Naive thymus-derived CD8-positive, alpha-beta T cell (primary cell): Measurements from ENCODE around the gene WDFY3. TPM values are rescaled to one million over a fixed set of nuclear protein-coding genes. Genes with fewer than 3 reads are reported as not detected.
"Not testable (repeated sequence)": the region's sequence is repeated elsewhere in the genome, so short reads cannot be mapped to it uniquely, and the experiment has no call there.

Experiments
- ATAC-seq, 2 donors: fragments of 150-1000 bp; cut with Tn5 transposase in 1 of 2; sonication (Bioruptor Pico), chemical (Tn5 transposase) in 1 of 2; 1 replicate in 1 of 2; 2 replicates in 1 of 2; pipeline ENCODE4 v1.10.0; 2021; ENCODE audit warnings: mild to moderate bottlenecking in 2 of 2, moderate library complexity in 2 of 2
- POLR2A ChIA-PET: fragments of 350-600 bp; sonication (Branson Sonifier 250); formaldehyde crosslinking; loops from one replicate; lab custom pipeline; 2021; ENCODE audit warnings: antibody characterized with exemption; lab: Charles Lee
- DNase-seq, 10 donors: peaks; one replicate each; pipeline versions ENCODE4 v3.0.0 to v3.0.0-alpha.2; 2020 to 2022
- H3K27ac Mint-ChIP-seq, 10 donors: one replicate each; pipeline ENCODE4 v1.8.0; 2020 to 2022; ENCODE audit warnings: mild to moderate bottlenecking in 10 of 10, mixed read lengths in 10 of 10, moderate library complexity in 4 of 10, inconsistent platforms in 1 of 10
- H3K27me3 Mint-ChIP-seq, 5 donors: one replicate each; pipeline ENCODE4 v1.8.0; 2021 to 2022; ENCODE audit warnings: mixed read lengths in 5 of 5
- H3K36me3 Mint-ChIP-seq, 3 donors: one replicate each; pipeline ENCODE4 v1.8.0; 2020 to 2022; ENCODE audit warnings: mixed read lengths in 3 of 3, mild to moderate bottlenecking in 2 of 3, inconsistent platforms in 1 of 3
- H3K4me1 Mint-ChIP-seq, 4 donors: one replicate each; pipeline ENCODE4 v1.8.0; 2021 to 2022; ENCODE audit warnings: mixed read lengths in 4 of 4
- H3K4me3 Mint-ChIP-seq, 10 donors: one replicate each; pipeline ENCODE4 v1.8.0; 2020 to 2022; ENCODE audit warnings: mild to moderate bottlenecking in 10 of 10, mixed read lengths in 10 of 10, moderate library complexity in 6 of 10, inconsistent platforms in 1 of 10
- H3K9me3 Mint-ChIP-seq, 9 donors: one replicate each; pipeline ENCODE4 v1.8.0; 2020 to 2022; ENCODE audit warnings: mixed read lengths in 9 of 9, mild to moderate bottlenecking in 3 of 9, inconsistent platforms in 1 of 9, moderate library complexity in 1 of 9
- polyA plus RNA-seq, 3 donors: library from polyadenylated mRNA; unstranded; fragments of 300-500 nt; fragmentation: Illumina TruSeq; gene quantifications; one replicate each; pipeline ENCODE4 v1.2.3, GENCODE V29; 2021
- total RNA-seq, 8 experiments: library from RNA in 2 of 8; stranded (reverse) in 2 of 8; gene quantifications; one replicate each; pipeline ENCODE4 v1.2.3 and lab custom pipeline; 2021 to 2026

The WDFY3 gene
- total and polyA plus RNA-seq, 5 experiments from 2014 or later = 0.02 to 1.0 (median 0.70) TPM; not detected in 2

GRCh38 chr4:84821064-84821463, 145.4 kb downstream of the WDFY3 start:
- DNase-seq (no peak), ATAC-seq (no peak)
- POLR2A ChIA-PET = no interaction called here
- Mint-ChIP-seq H3K4me3 (no peak overlapping the region), H3K36me3 (no peaks in the 10 kb centered on the region), H3K4me1 (no peaks in the 10 kb centered on the region), H3K9me3 (no peaks in the 10 kb centered on the region), H3K27me3 (peaks cover 0 to 4% (median 0%) of the 10 kb centered on the region in 5 donors), H3K27ac (no peak overlapping the region)

- Mint-ChIP-seq H3K36me3 (no peaks in the 10 kb centered on the region), H3K4me3 (no peak overlapping the region), H3K27me3 (no peaks in the 10 kb centered on the region), H3K4me1 (no peaks in the 10 kb centered on the region), H3K27ac (no peak overlapping the region), H3K9me3 (no peaks in the 10 kb centered on the region)
- ATAC-seq (no peak), DNase-seq (no peak)
- POLR2A ChIA-PET = no interaction called here
These were observed 152.3 kb downstream of the WDFY3 start for GRCh38 chr4:84814094-84814750.

- DNase-seq (no peak), ATAC-seq (no peak)
- Mint-ChIP-seq H3K9me3 (no peaks in the 10 kb centered on the region), H3K27ac (no peak overlapping the region), H3K4me1 (no peaks in the 10 kb centered on the region), H3K36me3 (no peaks in the 10 kb centered on the region), H3K27me3 (peaks cover 0 to 4% (median 0%) of the 10 kb centered on the region in 5 donors), H3K4me3 (no peak overlapping the region)
- POLR2A ChIA-PET = no interaction called here
These were observed 156.5 kb downstream of the WDFY3 start for GRCh38 chr4:84809946-84810345.

GRCh38 chr4:84808332-84808731, 158.2 kb downstream of the WDFY3 start:
- POLR2A ChIA-PET = no interaction called here
- Mint-ChIP-seq H3K27me3 (peaks cover 0 to 4% (median 0%) of the 10 kb centered on the region in 5 donors), H3K4me3 (no peak overlapping the region), H3K4me1 (no peaks in the 10 kb centered on the region), H3K27ac (no peak overlapping the region), H3K36me3 (no peaks in the 10 kb centered on the region), H3K9me3 (no peaks in the 10 kb centered on the region)
- ATAC-seq = no peak
- DNase-seq = no peak

DNA sequence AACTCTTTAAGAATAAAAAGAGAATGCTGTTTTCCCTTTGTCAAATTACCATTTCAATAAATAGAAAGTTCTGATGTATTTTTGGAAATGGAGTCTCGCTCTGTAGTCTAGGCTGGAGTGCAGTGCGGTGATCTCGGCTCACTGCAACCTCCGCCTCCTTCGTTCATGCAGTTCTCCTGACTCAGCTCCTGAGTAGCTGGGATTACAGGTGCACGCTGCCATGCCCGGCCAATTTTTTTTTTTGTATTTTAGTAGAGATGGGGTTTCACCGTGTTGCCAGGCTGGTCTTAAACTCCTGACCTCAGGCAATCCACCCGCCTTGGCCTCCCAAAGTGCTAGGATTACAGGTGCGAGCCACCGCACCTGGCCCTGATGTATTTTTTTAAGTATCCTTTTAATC, 159.9 kb downstream of the WDFY3 start:
- ATAC-seq, H3K4me3 Mint-ChIP-seq, H3K27me3 Mint-ChIP-seq, DNase-seq, H3K4me1 Mint-ChIP-seq, POLR2A ChIA-PET, H3K36me3 Mint-ChIP-seq, H3K27ac Mint-ChIP-seq, H3K9me3 Mint-ChIP-seq: not testable (repeated sequence)

GRCh38 chr4:84804136-84804535, 162.4 kb downstream of the WDFY3 start:
- H3K9me3 Mint-ChIP-seq = no peaks in the 10 kb centered on the region

GRCh38 chr4:84803720-84804119, 162.8 kb downstream of the WDFY3 start:
- DNase-seq = no peak
- Mint-ChIP-seq H3K27ac (no peak overlapping the region), H3K27me3 (peaks cover 0 to 4% (median 0%) of the 10 kb centered on the region in 5 donors), H3K36me3 (no peaks in the 10 kb centered on the region), H3K4me3 (no peak overlapping the region), H3K9me3 (no peaks in the 10 kb centered on the region), H3K4me1 (no peaks in the 10 kb centered on the region)
- no peak for ATAC-seq
- POLR2A ChIA-PET = no interaction called here

More at GRCh38 chr4:84804136-84804535, 162.4 kb downstream of the WDFY3 start:
- no peaks in the 10 kb centered on the region for H3K4me1 Mint-ChIP-seq
- H3K4me3 Mint-ChIP-seq = no peak overlapping the region
- no peak overlapping the region for H3K27ac Mint-ChIP-seq
- H3K27me3 Mint-ChIP-seq = peaks cover 0 to 4% (median 0%) of the 10 kb centered on the region in 5 donors
- POLR2A ChIA-PET = no interaction called here
- H3K36me3 Mint-ChIP-seq = no peaks in the 10 kb centered on the region
- ATAC-seq = no peak
- no peak for DNase-seq

- POLR2A ChIA-PET = no interaction called here
- Mint-ChIP-seq H3K27ac (no peak overlapping the region), H3K9me3 (no peaks in the 10 kb centered on the region), H3K4me3 (no peak overlapping the region), H3K27me3 (peaks cover 0 to 2% (median 0%) of the 10 kb centered on the region in 5 donors), H3K36me3 (no peaks in the 10 kb centered on the region), H3K4me1 (no peaks in the 10 kb centered on the region)
- DNase-seq (no peak), ATAC-seq (no peak)
These were observed 163.4 kb downstream of the WDFY3 start for GRCh38 chr4:84803116-84803515.

- H3K4me1 Mint-ChIP-seq = no peaks in the 10 kb centered on the region
- H3K4me3 Mint-ChIP-seq = no peak overlapping the region
- H3K36me3 Mint-ChIP-seq = no peaks in the 10 kb centered on the region
- H3K9me3 Mint-ChIP-seq = no peaks in the 10 kb centered on the region
- H3K27me3 Mint-ChIP-seq = no peaks in the 10 kb centered on the region
- DNase-seq (no peak), ATAC-seq (no peak)
- POLR2A ChIA-PET = no interaction called here
- H3K27ac Mint-ChIP-seq = no peak overlapping the region
These were observed 166.2 kb downstream of the WDFY3 start for GRCh38 chr4:84800256-84800655.

DNA sequence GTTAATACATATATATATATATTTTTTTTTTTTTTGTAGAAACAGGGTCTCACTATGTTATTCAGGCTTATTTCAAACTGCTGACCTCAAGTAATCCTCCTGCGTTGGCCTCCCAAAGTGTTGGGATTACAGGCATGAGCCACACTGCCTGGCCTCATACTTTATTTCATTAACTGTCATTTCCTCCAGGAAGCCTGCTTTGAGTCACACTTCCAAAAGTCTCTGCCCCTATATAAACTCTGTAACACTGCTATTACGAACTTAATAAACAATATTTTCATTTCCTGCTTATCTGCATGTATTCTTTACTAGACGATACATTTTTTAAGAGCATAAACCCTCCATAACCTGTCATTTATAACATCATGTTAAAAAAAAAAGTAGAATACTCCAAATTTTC, 167.2 kb downstream of the WDFY3 start:
- POLR2A ChIA-PET = no interaction called here
- no peak overlapping the region for H3K27ac Mint-ChIP-seq
- H3K4me3 Mint-ChIP-seq = no peak overlapping the region
- H3K36me3 Mint-ChIP-seq = no peaks in the 10 kb centered on the region
- no peak for DNase-seq
- ATAC-seq = no peak
- H3K4me1 Mint-ChIP-seq = no peaks in the 10 kb centered on the region
- H3K9me3 Mint-ChIP-seq = no peaks in the 10 kb centered on the region
- H3K27me3 Mint-ChIP-seq = no peaks in the 10 kb centered on the region

GRCh38 chr4:84796394-84796793, 170.1 kb downstream of the WDFY3 start:
- no peak overlapping the region for H3K4me3 Mint-ChIP-seq
- no peaks in the 10 kb centered on the region for H3K4me1 Mint-ChIP-seq
- H3K36me3 Mint-ChIP-seq = no peaks in the 10 kb centered on the region
- no peak overlapping the region for H3K27ac Mint-ChIP-seq
- ATAC-seq (no peak), DNase-seq (no peak)
- H3K27me3 Mint-ChIP-seq = no peaks in the 10 kb centered on the region
- POLR2A ChIA-PET = no interaction called here
- H3K9me3 Mint-ChIP-seq = peaks cover 0 to 4% (median 0%) of the 10 kb centered on the region in 9 donors

DNA sequence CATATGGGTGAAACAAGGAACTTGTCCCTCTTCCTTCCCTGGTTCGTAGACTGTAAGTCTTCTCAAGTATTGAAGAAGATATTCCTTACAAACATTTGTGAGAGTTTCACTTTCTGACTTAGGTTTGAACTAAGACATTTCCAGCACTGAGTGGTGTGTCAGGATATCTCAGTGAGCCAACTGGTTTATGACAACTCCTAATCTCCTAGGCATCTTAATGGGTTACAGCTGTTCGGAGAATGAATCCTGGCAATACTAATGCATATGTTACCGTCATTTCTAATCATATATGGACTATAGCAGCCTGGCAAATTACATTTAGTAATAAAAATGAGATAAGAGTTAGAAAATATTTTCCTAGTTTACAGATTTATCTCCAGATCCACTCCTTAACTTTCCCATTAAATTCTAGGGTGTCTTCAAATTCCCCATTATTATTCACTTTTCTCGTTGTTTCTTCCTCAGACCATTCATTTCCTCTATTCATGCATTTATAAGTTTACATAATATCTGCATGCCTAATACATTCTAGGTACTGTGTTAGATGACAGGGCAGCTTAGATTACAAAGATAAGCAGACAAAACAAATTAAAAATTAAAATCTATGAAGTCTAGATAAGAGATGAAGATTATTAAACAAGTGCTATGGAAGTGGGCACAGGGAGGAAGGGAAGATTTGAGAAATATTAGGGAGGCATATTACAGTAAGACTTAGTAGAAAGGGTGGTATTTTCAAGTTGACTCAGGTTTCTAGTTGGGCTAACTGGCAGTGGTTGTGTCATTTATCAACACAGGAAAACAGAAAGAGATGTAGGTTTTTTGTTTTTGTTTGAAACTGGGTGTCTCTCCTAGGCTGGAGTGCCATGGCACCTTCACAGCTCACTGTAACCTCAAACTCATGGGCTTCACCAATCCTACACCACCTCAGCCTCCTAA, 173.9 kb downstream of the WDFY3 start:
- Mint-ChIP-seq H3K9me3 (peaks cover 0 to 6% (median 0%) of the 10 kb centered on the region in 9 donors), H3K27ac (no peak overlapping the region), H3K36me3 (no peaks in the 10 kb centered on the region), H3K4me3 (no peak overlapping the region), H3K4me1 (no peaks in the 10 kb centered on the region), H3K27me3 (peaks cover 0 to under 1% (median 0%) of the 10 kb centered on the region in 5 donors)
- DNase-seq (no peak), ATAC-seq (no peak)
- POLR2A ChIA-PET = no interaction called here

GRCh38 chr4:84790769-84791565, 175.5 kb downstream of the WDFY3 start:
- ATAC-seq (no peak), DNase-seq (no peak)
- Mint-ChIP-seq H3K9me3 (peaks cover 0 to 6% (median 0%) of the 10 kb centered on the region in 9 donors), H3K4me3 (no peak overlapping the region), H3K4me1 (no peaks in the 10 kb centered on the region), H3K27ac (no peak overlapping the region), H3K36me3 (no peaks in the 10 kb centered on the region), H3K27me3 (peaks cover 0 to 3% (median 0%) of the 10 kb centered on the region in 5 donors)
- POLR2A ChIA-PET = no interaction called here
